Mammary epithelial cell (primary cell): ENCODE data around the gene ADSS2.
"Not testable (repeated sequence)": the region's sequence is repeated elsewhere in the genome, so short reads cannot be mapped to it uniquely, and the experiment has no call there.

Source experiments
- CTCF ChIP-seq, 2 donors: IDR thresholded peaks in 1 of 2; conservative IDR thresholded peaks in 1 of 2; 2 replicates each; pipeline ENCODE4 v1.5.1; 2011 to 2012; ENCODE audit warnings: inconsistent platforms in 2 of 2, low read length in 2 of 2, mild to moderate bottlenecking in 2 of 2, control low read depth in 1 of 2, low read depth in 1 of 2; ENCODE audit not compliant: insufficient read depth in 1 of 2; ENCODE audit errors: extremely low read depth in 1 of 2
- EZH2 ChIP-seq: IDR thresholded peaks from 2 replicates; pipeline ENCODE4 v1.6.1; 2012; ENCODE audit warnings: low read length, inconsistent platforms, borderline replicate concordance

DNA sequence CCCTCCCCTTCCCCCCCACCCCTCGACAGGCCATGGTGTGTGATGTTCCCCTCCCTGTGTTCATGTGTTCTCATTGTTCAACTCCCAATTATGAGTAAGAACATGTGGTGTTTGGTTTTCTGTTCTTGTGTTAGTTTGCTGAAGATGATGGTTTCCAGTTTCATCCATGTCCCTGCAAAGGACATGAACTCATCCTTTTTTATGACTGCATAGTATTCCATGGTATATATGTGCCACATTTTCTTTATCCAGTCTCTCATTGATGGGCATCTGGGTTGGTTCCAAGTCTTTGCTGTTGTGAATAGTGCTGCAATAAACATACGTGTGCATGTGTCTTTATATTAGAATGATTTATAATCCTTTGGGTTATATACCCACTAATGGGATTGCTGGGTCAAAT, 47.8 kb upstream of the ADSS2 start:
- TF ChIP-seq CTCF (conservative IDR thresholded peaks at IDR 0.05 in 1 of 2, IDR thresholded peaks at IDR 0.05 in 1 of 2; ENCODE audit: extremely low read depth in 1 of 2, insufficient read depth in 1 of 2, low read depth in 1 of 2, low read length in 2 of 2); EZH2: not testable (repeated sequence)
